Activated naive CD4-positive, alpha-beta T cell treated with anti-CD3 and anti-CD28 coated beads, Interleukin-2, amount 50 U/mL, for 24 hours (primary cell): ENCODE data around the gene SYT6.

Source experiments
- H3K27ac Mint-ChIP-seq: one replicate; pipeline ENCODE4 v1.8.0; 2021; ENCODE audit warnings: mild to moderate bottlenecking, mixed read lengths
- H3K27me3 Mint-ChIP-seq: one replicate; pipeline ENCODE4 v1.8.0; 2021; ENCODE audit warnings: mixed read lengths
- H3K36me3 Mint-ChIP-seq: one replicate; pipeline ENCODE4 v1.8.0; 2021; ENCODE audit warnings: mixed read lengths
- H3K4me1 Mint-ChIP-seq: one replicate; pipeline ENCODE4 v1.8.0; 2021; ENCODE audit warnings: mixed read lengths
- H3K4me3 Mint-ChIP-seq: one replicate; pipeline ENCODE4 v1.8.0; 2021; ENCODE audit warnings: mild to moderate bottlenecking, mixed read lengths
- H3K9me3 Mint-ChIP-seq: one replicate; pipeline ENCODE4 v1.8.0; 2021; ENCODE audit warnings: mixed read lengths

SYT6 gene

GRCh38 chr1:114043548-114043947, 110.1 kb downstream of the SYT6 start:
- Mint-ChIP-seq H3K27me3 (peaks cover 3% of the 10 kb centered on the region), H3K36me3 (no peaks in the 10 kb centered on the region), H3K4me3 (no peak overlapping the region), H3K9me3 (peaks cover 4% of the 10 kb centered on the region), H3K27ac (no peak overlapping the region), H3K4me1 (no peaks in the 10 kb centered on the region)

GRCh38 chr1:114043054-114043453, 110.6 kb downstream of the SYT6 start:
- Mint-ChIP-seq H3K27me3 (peaks cover 3% of the 10 kb centered on the region), H3K4me1 (no peaks in the 10 kb centered on the region), H3K36me3 (no peaks in the 10 kb centered on the region), H3K27ac (no peak overlapping the region), H3K4me3 (no peak overlapping the region), H3K9me3 (peaks cover 4% of the 10 kb centered on the region)

- Mint-ChIP-seq H3K36me3 (no peaks in the 10 kb centered on the region), H3K4me1 (no peaks in the 10 kb centered on the region), H3K9me3 (no peaks in the 10 kb centered on the region), H3K27me3 (no peaks in the 10 kb centered on the region), H3K27ac (no peak overlapping the region), H3K4me3 (no peak overlapping the region)
Observed at GRCh38 chr1:114040273-114041015, 113.2 kb downstream of the SYT6 start.
